BJ (cell line): ENCODE data around the gene GRK3. TPM values are rescaled to one million over a fixed set of nuclear protein-coding genes. Genes with fewer than 3 reads are reported as not detected.

ENCODE experiments used
- CTCF ChIA-PET: fragments of 350-600 bp; formaldehyde crosslinking; extraction: SDS; loops from one replicate; lab custom pipeline; 2021; ENCODE audit warnings: antibody characterized with exemption, inconsistent platforms; lab: Yijun Ruan, JAX
- POLR2A ChIA-PET: fragments of 300-600 bp; sonication (Branson Sonifier 250); formaldehyde crosslinking; extraction: SDS; loops from one replicate; lab custom pipeline; 2021; ENCODE audit warnings: antibody characterized with exemption; lab: Charles Lee
- DNase-seq: peaks from one replicate; pipeline ENCODE4 v3.0.0-alpha.2; 2011; ENCODE audit warnings: low read depth
- H3K27me3 ChIP-seq: 2 replicates; pipeline ENCODE4 v1.6.0; 2011; ENCODE audit warnings: low read length; ENCODE audit not compliant: control insufficient read depth, insufficient read depth
- H3K36me3 ChIP-seq: 2 replicates; pipeline ENCODE4 v1.5.1; 2011; ENCODE audit warnings: low read length; ENCODE audit not compliant: control insufficient read depth, insufficient read depth
- H3K4me3 ChIP-seq: 2 replicates; pipeline ENCODE4 v1.5.1; 2011; ENCODE audit warnings: low read depth, mild to moderate bottlenecking, control low read depth, low read length
- CTCF ChIP-seq: IDR thresholded peaks from 2 replicates; pipeline ENCODE4 v1.5.1; 2011; ENCODE audit warnings: low read depth, mild to moderate bottlenecking, control low read depth, inconsistent platforms, low read length, moderate library complexity; ENCODE audit not compliant: insufficient read depth
- polyA plus RNA-seq: library from polyadenylated mRNA; depleted of rRNA; stranded (reverse); fragments of >200 nt; gene quantifications from 2 replicates; pipeline ENCODE4 v1.2.3, GENCODE V29; 2011

Gene GRK3
- polyA plus RNA-seq, 1 experiment: 0.72 TPM

- no peak overlapping the region for H3K4me3 ChIP-seq
- no peaks in the 10 kb centered on the region for H3K36me3 ChIP-seq
- no peak for TF ChIP-seq CTCF
- ChIA-PET CTCF (no interaction called here), POLR2A (no interaction called here)
- H3K27me3 ChIP-seq: no peaks in the 10 kb centered on the region
- no peak for DNase-seq
These were observed 130.7 kb downstream of the GRK3 start for GRCh38 chr22:25695146-25695545.

DNA sequence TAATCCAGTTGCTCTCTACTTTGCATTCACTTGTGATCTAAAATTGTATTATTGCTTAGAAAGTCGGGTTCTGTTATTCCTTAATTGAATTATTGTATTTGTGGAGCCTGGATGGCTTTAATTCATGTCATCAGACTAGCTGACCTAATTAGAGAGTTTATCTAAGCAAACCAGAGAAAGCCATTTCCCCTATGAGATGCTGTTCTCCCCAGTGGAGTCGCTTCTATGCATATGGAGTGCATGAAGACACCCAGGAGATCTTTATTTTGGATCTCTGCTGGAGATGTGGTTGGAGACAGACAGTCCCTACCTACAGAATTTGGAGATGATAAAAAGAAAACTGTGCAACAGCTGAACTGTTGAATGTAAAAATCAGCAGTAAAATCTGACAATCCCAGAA, 132.3 kb downstream of the GRK3 start:
- TF ChIP-seq CTCF: no peak
- Histone ChIP-seq H3K36me3 (no peaks in the 10 kb centered on the region), H3K27me3 (no peaks in the 10 kb centered on the region), H3K4me3 (no peak overlapping the region)
- ChIA-PET CTCF (interaction anchor here (1.0 to 2.3 kb wide), 2 partner anchors 76 to 234 kb away, joined by 4 to 7 read pairs; no protein-coding TSS in a partner anchor), POLR2A (no interaction called here)
- no peak for DNase-seq

- TF ChIP-seq CTCF: no peak
- CTCF ChIA-PET: interaction anchor here (1.0 to 2.3 kb wide), 3 partner anchors 10 to 235 kb away, joined by 3 to 7 read pairs (median 4); no protein-coding TSS in a partner anchor
- Histone ChIP-seq H3K36me3 (no peaks in the 10 kb centered on the region), H3K4me3 (no peak overlapping the region), H3K27me3 (no peaks in the 10 kb centered on the region)
- DNase-seq: no peak
- POLR2A ChIA-PET: interaction anchor here (0.5 kb wide), 1 partner anchor 78 kb away, joined by 7 read pairs; no protein-coding TSS in a partner anchor
These were observed 132.7 kb downstream of the GRK3 start for GRCh38 chr22:25697181-25697664.

- no peak for DNase-seq
- ChIA-PET POLR2A (interaction anchor here (0.5 kb wide), 1 partner anchor 78 kb away, joined by 7 read pairs; no protein-coding TSS in a partner anchor), CTCF (interaction anchor here (1.0 to 2.3 kb wide), 3 partner anchors 11 to 236 kb away, joined by 3 to 7 read pairs (median 4); no protein-coding TSS in a partner anchor)
- TF ChIP-seq CTCF: no peak
- Histone ChIP-seq H3K4me3 (no peak overlapping the region), H3K27me3 (no peaks in the 10 kb centered on the region), H3K36me3 (no peaks in the 10 kb centered on the region)
These were observed 133.5 kb downstream of the GRK3 start for GRCh38 chr22:25697978-25698377.

DNA sequence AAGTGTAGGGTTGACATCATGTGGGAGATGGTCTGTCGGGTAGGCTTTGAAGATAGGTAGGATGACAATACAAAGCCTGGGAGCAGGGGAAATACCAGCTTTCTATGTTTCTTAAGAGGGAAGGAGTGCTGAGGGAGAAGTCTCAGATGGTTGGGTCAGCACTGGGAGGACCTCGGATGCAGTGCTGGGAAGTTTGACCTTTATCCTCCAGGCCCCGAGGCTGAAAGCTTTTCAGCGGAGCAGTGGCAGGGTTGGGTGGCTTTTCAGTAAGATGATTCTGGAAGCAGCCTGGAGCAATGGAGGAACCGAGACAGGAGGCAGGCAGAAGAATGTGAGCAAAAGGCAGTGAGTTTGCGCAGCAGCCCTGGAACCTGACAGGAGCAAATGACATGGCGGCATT, 134.0 kb downstream of the GRK3 start:
- no peak for DNase-seq
- no peaks in the 10 kb centered on the region for H3K36me3 ChIP-seq
- no peak overlapping the region for H3K4me3 ChIP-seq
- H3K27me3 ChIP-seq: no peaks in the 10 kb centered on the region
- TF ChIP-seq CTCF: no peak
- POLR2A ChIA-PET: no interaction called here
- CTCF ChIA-PET: interaction anchor here (1.3 to 2.3 kb wide), 2 partner anchors 74 to 236 kb away, joined by 4 to 7 read pairs; no protein-coding TSS in a partner anchor
